Spleen (tissue), 13 donors: ENCODE results near the gene ADGRA1. TPM values are rescaled to one million over a fixed set of nuclear protein-coding genes. Genes with fewer than 3 reads are reported as not detected.

Source experiments
- DNase-seq: peaks from one replicate; pipeline ENCODE4 v3.0.0-alpha.2; 2020
- H3K27ac ChIP-seq, 8 donors: fragments of 200-600 bp; sonication (generic) in 7 of 8; 1 replicate in 4 of 8; 2 replicates in 4 of 8; pipeline versions ENCODE4 v1.5.0 to v1.8.0; 2016 to 2021; ENCODE audit warnings: inconsistent platforms in 4 of 8, mild to moderate bottlenecking in 4 of 8, moderate library complexity in 1 of 8
- H3K27me3 ChIP-seq, 7 donors: fragments of 200-600 bp; sonication (generic) in 6 of 7; replicated peaks in 1 of 7; 1 replicate in 4 of 7; 2 replicates in 3 of 7; pipeline versions ENCODE4 v1.5.0 to v1.8.0; 2016 to 2021; ENCODE audit warnings: inconsistent platforms in 3 of 7, mild to moderate bottlenecking in 1 of 7
- H3K36me3 ChIP-seq, 6 donors: fragments of 200-600 bp; sonication (generic) in 5 of 6; 1 replicate in 4 of 6; 2 replicates in 2 of 6; pipeline versions ENCODE4 v1.5.0 to v1.8.0; 2016 to 2021; ENCODE audit warnings: inconsistent platforms in 2 of 6
- H3K4me1 ChIP-seq, 6 donors: fragments of 200-600 bp; sonication (generic) in 5 of 6; 1 replicate in 3 of 6; 2 replicates in 3 of 6; pipeline versions ENCODE4 v1.5.0 to v1.8.0; 2016 to 2021; ENCODE audit warnings: inconsistent platforms in 3 of 6
- H3K4me3 ChIP-seq, 8 donors: fragments of 200-600 bp; sonication (generic) in 7 of 8; 1 replicate in 4 of 8; 2 replicates in 4 of 8; pipeline versions ENCODE4 v1.5.0 to v1.8.0; 2016 to 2021; ENCODE audit warnings: inconsistent platforms in 4 of 8, mild to moderate bottlenecking in 4 of 8, moderate library complexity in 2 of 8
- H3K9me3 ChIP-seq, 8 donors: fragments of 200-600 bp; sonication (generic) in 7 of 8; 1 replicate in 4 of 8; 2 replicates in 4 of 8; pipeline versions ENCODE4 v1.5.0 to v1.8.0; 2016 to 2021; ENCODE audit warnings: inconsistent platforms in 4 of 8
- CTCF ChIP-seq, 11 experiments: fragments of 200-600 bp in 7 of 11; fragments of 450-650 bp in 4 of 11; sonication (generic) in 4 of 11; IDR thresholded peaks in 8 of 11; conservative IDR thresholded peaks in 3 of 11; 1 replicate in 7 of 11; 2 replicates in 4 of 11; pipeline versions ENCODE4 v1.4.0 to v1.8.0; 2016 to 2021; ENCODE audit warnings: antibody characterized with exemption in 11 of 11, inconsistent platforms in 4 of 11, mild to moderate bottlenecking in 1 of 11
- POLR2A ChIP-seq, 3 donors: fragments of 450-650 bp; IDR thresholded peaks; one replicate each; pipeline ENCODE4 v1.5.1; 2017; ENCODE audit warnings: antibody characterized with exemption in 3 of 3, mild to moderate bottlenecking in 1 of 3
- POLR2AphosphoS5 ChIP-seq, 3 donors: sonication (generic); formaldehyde crosslinking; IDR thresholded peaks; one replicate each; pipeline ENCODE4 v1.5.1; 2017; ENCODE audit warnings: antibody characterized with exemption in 3 of 3
- WGBS, 5 donors: extraction: QIAGEN DNeasy Blood & Tissue Kit in 3 of 5; methylation state at CpG; one replicate each; pipeline versions ENCODE4 v1.1.5 to v1.1.7; 2013 to 2018; 5-methylcytosine and 5-hydroxymethylcytosine counted together
- intact Hi-C: fragments of 100-400 bp; cut with DNase I; formaldehyde crosslinking; loops from one replicate; pipeline ENCODE4 v1.15.0; 2023; ENCODE audit warnings: low total_unique reads
- long read RNA-seq, 2 donors: transcript quantifications; one replicate each; lab custom pipeline, GENCODE V29; 2026
- polyA plus RNA-seq, 3 donors: library from polyadenylated mRNA; stranded (reverse); fragments of 200-250 nt; gene quantifications; one replicate each; pipeline ENCODE4 v1.2.1, GENCODE V29; 2013
- total RNA-seq, 7 donors: library from RNA; depleted of rRNA in 3 of 7; stranded (reverse); fragments of >200 nt in 3 of 7; fragmentation: NEBNext Ultra II Directional in 4 of 7; extraction: Animal tissue kit (Norgen Biotek cat#: 25700) in 4 of 7; gene quantifications; one replicate each; pipeline versions ENCODE4 v1.1.0 to v1.2.1, GENCODE V29; 2016 to 2021
- donor health status: healthy with polysubstance abuse.
- donor health status: DM: no; HTN: no; CAD: no; lungs with moderate emphysema.
- donor health status: DM: no; HTN: no; CAD: no.
- donor health status: Bipolar disorder and iron deficiency.
- donor health status: healthy.
- donor health status: DM: no; HTN: no; CAD: no.
- donor health status: DM: yes; HTN: yes; CAD: no.

Gene ADGRA1
- total RNA-seq: under 1 TPM in 2 of 7 donors, not detected in 5; 0.26 to 0.34 TPM
- polyA plus RNA-seq: under 1 TPM in 2 of 3 donors, not detected in 1; 0.02 to 0.13 TPM
- long read RNA-seq, donor 1: 0 reads
- long read RNA-seq, donor 2: 0 reads

DNA sequence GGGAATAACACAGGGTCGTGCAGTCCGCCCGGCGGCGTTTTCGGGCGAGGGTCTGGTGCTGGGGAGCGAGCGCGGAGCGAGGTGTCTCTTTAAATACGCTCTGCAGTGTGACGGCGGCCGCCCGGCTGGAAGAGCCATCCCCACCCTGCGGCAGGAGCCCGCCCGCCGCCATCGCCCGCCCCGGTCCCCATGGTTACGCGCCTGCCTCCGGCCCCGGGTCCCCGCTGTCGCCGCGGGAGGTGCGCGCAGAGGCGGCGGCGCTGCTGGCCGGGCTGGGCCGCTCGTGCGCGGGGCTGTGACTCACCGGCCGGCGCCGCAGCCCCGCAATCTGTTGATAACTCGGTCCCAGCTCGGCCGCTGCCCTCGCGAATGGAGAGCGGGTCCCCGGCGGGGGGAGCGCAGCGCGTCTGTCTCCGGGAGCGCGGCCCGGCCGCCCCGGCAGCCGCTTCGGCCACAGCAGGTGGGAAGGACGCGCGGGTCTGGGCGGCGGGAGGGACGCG is at the start of gene ADGRA1:
TSS of gene ADGRA1 (plus strand) at position 246 of the 500 bp plus-strand sequence. CDS start 986 bp downstream, outside the sequence.
- H3K9me3 ChIP-seq: no peaks in the 10 kb centered on the region
- peak within 1 kb of the TSS in 4 of 8 donors; percentile 16 to 54 (median 28) for H3K4me3 ChIP-seq
- H3K4me1 ChIP-seq: peaks cover 0 to 18% (median 10%) of the 10 kb centered on the region in 6 donors
- H3K36me3 ChIP-seq: no peaks in the 10 kb centered on the region
- H3K27ac ChIP-seq: no peak within 1 kb of the TSS
- intact Hi-C loops: no loop called here
- H3K27me3 ChIP-seq: peaks cover 2 to 92% (median 54%) of the 10 kb centered on the region in 7 donors
- TF ChIP-seq POLR2AphosphoS5 (IDR thresholded peaks at IDR 0.05) (no peak), CTCF (IDR thresholded peaks at IDR 0.05 in 8 of 11, conservative IDR thresholded peaks at IDR 0.05 in 3 of 11) (no peak), POLR2A (IDR thresholded peaks at IDR 0.05) (no peak)
- no peak for DNase-seq
- 2 to 4% (median 3%) methylated on average over 66 to 72 of the region's 72 CpGs for WGBS, 5 donors

- WGBS, 5 donors: 72 to 86% (median 80%) methylated on average over 28 of the region's 28 CpGs
- H3K9me3 ChIP-seq: no peaks in the 10 kb centered on the region
- no peaks in the 10 kb centered on the region for H3K36me3 ChIP-seq
- H3K27ac ChIP-seq: no peak overlapping the region
- DNase-seq: no peak
- H3K4me3 ChIP-seq: no peak overlapping the region
- TF ChIP-seq POLR2A (IDR thresholded peaks at IDR 0.05) (no peak), CTCF (IDR thresholded peaks at IDR 0.05 in 8 of 11, conservative IDR thresholded peaks at IDR 0.05 in 3 of 11) (no peak), POLR2AphosphoS5 (IDR thresholded peaks at IDR 0.05) (no peak)
- H3K4me1 ChIP-seq: no peaks in the 10 kb centered on the region
- peaks cover 0 to 48% (median 8%) of the 10 kb centered on the region in 7 donors for H3K27me3 ChIP-seq
- intact Hi-C loops: no loop called here
Observed at GRCh38 chr10:133038036-133038823, 49.5 kb upstream of the ADGRA1 start.

- no peak overlapping the region for H3K27ac ChIP-seq
- 61 to 69% (median 66%) methylated on average over 19 to 30 of the region's 30 CpGs for WGBS, 5 donors
- no peaks in the 10 kb centered on the region for H3K4me1 ChIP-seq
- TF ChIP-seq CTCF (IDR thresholded peaks at IDR 0.05 in 8 of 11, conservative IDR thresholded peaks at IDR 0.05 in 3 of 11) (no peak), POLR2AphosphoS5 (IDR thresholded peaks at IDR 0.05) (no peak), POLR2A (IDR thresholded peaks at IDR 0.05) (no peak)
- intact Hi-C loops: no loop called here
- no peak for DNase-seq
- no peaks in the 10 kb centered on the region for H3K9me3 ChIP-seq
- H3K36me3 ChIP-seq: no peaks in the 10 kb centered on the region
- H3K27me3 ChIP-seq: peaks cover 0 to 56% (median 8%) of the 10 kb centered on the region in 7 donors
- H3K4me3 ChIP-seq: no peak overlapping the region
Observed at GRCh38 chr10:133039107-133039802, 48.5 kb upstream of the ADGRA1 start.

GRCh38 chr10:133039803-133040165 is 47.9 kb upstream of the ADGRA1 start:
- no peak for DNase-seq
- intact Hi-C loops: no loop called here
- peaks cover 0 to 56% (median 8%) of the 10 kb centered on the region in 7 donors for H3K27me3 ChIP-seq
- no peaks in the 10 kb centered on the region for H3K4me1 ChIP-seq
- no peak overlapping the region for H3K27ac ChIP-seq
- no peaks in the 10 kb centered on the region for H3K9me3 ChIP-seq
- TF ChIP-seq POLR2AphosphoS5 (IDR thresholded peaks at IDR 0.05) (no peak), CTCF (IDR thresholded peaks at IDR 0.05 in 8 of 11, conservative IDR thresholded peaks at IDR 0.05 in 3 of 11) (no peak), POLR2A (IDR thresholded peaks at IDR 0.05) (no peak)
- H3K36me3 ChIP-seq: no peaks in the 10 kb centered on the region
- no peak overlapping the region for H3K4me3 ChIP-seq
- WGBS, 5 donors: 76 to 87% (median 83%) methylated on average over 5 to 15 of the region's 15 CpGs
